ENCODE results near the gene SRXN1.

GRCh38 chr20:689348-689747 lies 36.3 kb upstream of the SRXN1 start:
- no peak for TF ChIP-seq CTCF (IDR thresholded peaks at IDR 0.05 in 4 of 5, conservative IDR thresholded peaks at IDR 0.05 in 1 of 5)
- no peak for TF ChIP-seq POLR2A (IDR thresholded peaks at IDR 0.05)
